Smooth muscle cell (in vitro differentiated cells): ENCODE data around the gene ADO. TPM values are rescaled to one million over a fixed set of nuclear protein-coding genes. Genes with fewer than 3 reads are reported as not detected.

Experiments used
- DNase-seq: peaks from one replicate; lab custom pipeline; 2025; ENCODE audit not compliant: unreplicated experiment; lab: John Stamatoyannopoulos, UW
- H2AFZ ChIP-seq: fragments of 200-600 bp; sonication (generic); 2 replicates; pipeline ENCODE4 v1.6.0; 2016; ENCODE audit warnings: antibody characterized with exemption, low read depth, mild to moderate bottlenecking
- H3F3A ChIP-seq: fragments of 200-600 bp; sonication (generic); 2 replicates; pipeline ENCODE4 v1.6.0; 2017; ENCODE audit warnings: antibody characterized with exemption, low read depth
- H3K27ac ChIP-seq: fragments of 200-600 bp; sonication (generic); 2 replicates; pipeline ENCODE4 v1.5.1; 2016; ENCODE audit warnings: low read depth, mild to moderate bottlenecking
- H3K27me3 ChIP-seq: fragments of 200-600 bp; sonication (generic); 2 replicates; pipeline ENCODE4 v1.6.1; 2016; ENCODE audit warnings: low read depth, mild to moderate bottlenecking
- H3K36me3 ChIP-seq: fragments of 200-600 bp; sonication (generic); 2 replicates; pipeline ENCODE4 v1.5.1; 2016; ENCODE audit warnings: low read depth
- H3K4me1 ChIP-seq: fragments of 200-600 bp; sonication (generic); 2 replicates; pipeline ENCODE4 v1.5.1; 2016; ENCODE audit warnings: low read depth
- H3K4me2 ChIP-seq: fragments of 200-600 bp; sonication (generic); 2 replicates; pipeline ENCODE4 v1.6.0; 2016; ENCODE audit warnings: mild to moderate bottlenecking
- H3K4me3 ChIP-seq: fragments of 200-600 bp; sonication (generic); 2 replicates; pipeline ENCODE4 v1.5.1; 2016; ENCODE audit warnings: mild to moderate bottlenecking
- H3K79me2 ChIP-seq: fragments of 200-600 bp; sonication (generic); 2 replicates; pipeline ENCODE4 v1.6.0; 2016; ENCODE audit warnings: low read depth, mild to moderate bottlenecking
- H3K9ac ChIP-seq: fragments of 200-600 bp; sonication (generic); 2 replicates; pipeline ENCODE4 v1.6.0; 2016; ENCODE audit warnings: low read depth
- H3K9me3 ChIP-seq: fragments of 200-600 bp; sonication (generic); replicated peaks from 2 replicates; pipeline ENCODE4 v1.5.1; 2016; ENCODE audit warnings: low read depth
- H4K20me1 ChIP-seq: fragments of 200-600 bp; sonication (generic); 2 replicates; pipeline ENCODE4 v1.6.0; 2016; ENCODE audit warnings: low read depth
- CTCF ChIP-seq: fragments of 200-600 bp; sonication (generic); IDR thresholded peaks from 2 replicates; pipeline ENCODE4 v1.5.1; 2017; ENCODE audit warnings: borderline replicate concordance, mild to moderate bottlenecking, antibody characterized with exemption; ENCODE audit not compliant: insufficient read depth, poor library complexity, severe bottlenecking
- WGBS: methylation state at CpG from one replicate; pipeline ENCODE4 v1.1.7; 2016; ENCODE audit warnings: low lambda C conversion rate; 5-methylcytosine and 5-hydroxymethylcytosine counted together
- polyA plus RNA-seq: library from polyadenylated mRNA; unstranded; fragments of >200 nt; fragmentation: Nextera tagmentation; extraction: Ambion mirVana; gene quantifications from 2 replicates; pipeline ENCODE4 v1.2.1, GENCODE V29; 2016
- total RNA-seq: library from RNA; depleted of rRNA; stranded (reverse); fragments of >200 nt; gene quantifications from 2 replicates; pipeline ENCODE4 v1.2.3, GENCODE V29; 2014

ADO gene
- total and polyA plus RNA-seq, 2 experiments from 2014 or later = 11.9 to 32.4 TPM

GRCh38 chr10:62812672-62813439 lies 8.3 kb downstream of the ADO start:
- H3K9ac ChIP-seq = peak overlapping the region; percentile 4
- no peaks in the 10 kb centered on the region for H3K27me3 ChIP-seq
- peaks cover 15% of the 10 kb centered on the region for H3F3A ChIP-seq
- peak overlapping the region; percentile 54 for H3K27ac ChIP-seq
- H4K20me1 ChIP-seq = peaks cover 83% of the 10 kb centered on the region
- H3K4me1 ChIP-seq = peaks cover 6% of the 10 kb centered on the region
- TF ChIP-seq CTCF = no peak
- 93% methylated on average over 13 of the region's 13 CpGs for WGBS
- peak overlapping the region; percentile 68 for H3K4me3 ChIP-seq
- H3K9me3 ChIP-seq = no peaks in the 10 kb centered on the region
- peak overlapping the region; percentile 87 for H3K4me2 ChIP-seq
- DNase-seq = no peak
- no peak overlapping the region for H2AFZ ChIP-seq
- no peaks in the 10 kb centered on the region for H3K36me3 ChIP-seq
- H3K79me2 ChIP-seq = peaks cover 55% of the 10 kb centered on the region

GRCh38 chr10:62813453-62813852 lies 8.9 kb downstream of the ADO start:
- Histone ChIP-seq H3K9me3 (no peaks in the 10 kb centered on the region), H4K20me1 (peaks cover 77% of the 10 kb centered on the region), H3F3A (peaks cover 18% of the 10 kb centered on the region), H3K4me3 (peak overlapping the region; percentile 68), H2AFZ (no peak overlapping the region), H3K9ac (no peak overlapping the region), H3K79me2 (peaks cover 49% of the 10 kb centered on the region), H3K4me1 (no peaks in the 10 kb centered on the region), H3K36me3 (no peaks in the 10 kb centered on the region), H3K27me3 (no peaks in the 10 kb centered on the region), H3K27ac (peak overlapping the region; percentile 54), H3K4me2 (peak overlapping the region; percentile 87)
- no peak for TF ChIP-seq CTCF
- 94% methylated on average over 27 of the region's 27 CpGs for WGBS
- no peak for DNase-seq

GRCh38 chr10:62813981-62814380 lies 9.5 kb downstream of the ADO start:
- peaks cover 2% of the 10 kb centered on the region for H3K4me1 ChIP-seq

More at GRCh38 chr10:62813981-62814380, 9.5 kb downstream of the ADO start:
- Histone ChIP-seq H3K79me2 (peaks cover 44% of the 10 kb centered on the region), H3K4me3 (peak overlapping the region; percentile 68), H4K20me1 (peaks cover 72% of the 10 kb centered on the region), H3K27me3 (no peaks in the 10 kb centered on the region), H2AFZ (no peak overlapping the region), H3K4me2 (peak overlapping the region; percentile 87), H3K27ac (peak overlapping the region; percentile 79), H3K36me3 (no peaks in the 10 kb centered on the region), H3F3A (peaks cover 19% of the 10 kb centered on the region), H3K9me3 (no peaks in the 10 kb centered on the region), H3K9ac (peak overlapping the region; percentile 76)
- no peak for TF ChIP-seq CTCF
- WGBS = 88% methylated on average over 5 of the region's 5 CpGs
- DNase-seq = no peak
